NCI-H2029 (cell line): ENCODE data around the gene NEMP1.
"Not testable (repeated sequence)": the region's sequence is repeated elsewhere in the genome, so short reads cannot be mapped to it uniquely, and the experiment has no call there.

ENCODE experiments used
- DNase-seq: peaks from one replicate; lab custom pipeline; 2025; lab: John Stamatoyannopoulos, UW

The NEMP1 gene

DNA sequence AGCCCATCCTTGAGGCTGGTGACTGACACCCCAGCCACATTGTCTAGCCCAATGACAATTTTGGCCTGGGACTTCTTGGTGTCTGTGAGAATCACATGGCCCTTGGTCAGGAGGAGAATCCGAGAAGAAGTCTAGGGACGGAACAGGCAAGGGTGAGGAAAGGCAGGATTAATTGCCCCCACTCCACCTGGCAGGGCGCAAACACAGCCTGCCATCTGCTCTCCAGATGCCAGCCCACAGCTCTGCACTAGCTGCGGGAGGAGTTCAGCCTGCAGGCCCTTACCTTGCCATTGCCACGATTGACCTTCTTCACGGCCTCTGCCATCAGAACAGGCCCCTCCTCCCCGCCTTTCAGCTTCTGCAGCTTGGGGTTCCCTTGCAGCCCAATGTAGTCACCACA lies 49.1 kb downstream of the NEMP1 start:
- no peak for DNase-seq

DNA sequence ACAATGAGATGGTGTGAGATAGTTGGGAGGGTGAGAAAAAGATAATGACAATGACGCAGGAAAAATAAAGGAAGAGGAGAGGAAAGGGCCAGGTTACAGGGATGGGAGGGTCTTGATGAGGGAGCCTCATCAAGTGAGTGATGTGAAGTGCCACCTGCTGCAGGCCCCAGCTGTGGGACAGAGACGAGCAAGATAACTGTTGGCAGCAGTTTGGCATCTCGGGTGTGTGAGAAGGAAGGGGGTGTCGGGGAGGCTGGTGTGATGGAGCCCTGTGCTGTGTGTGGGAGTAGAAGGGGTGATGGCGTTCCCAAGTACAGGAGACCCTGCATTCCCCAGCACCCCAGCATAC lies 50.8 kb downstream of the NEMP1 start:
- no peak for DNase-seq

GRCh38 chr12:57027011-57027804 lies 51.4 kb downstream of the NEMP1 start:
- DNase-seq = no peak

GRCh38 chr12:57025196-57025595 lies 53.4 kb downstream of the NEMP1 start:
- DNase-seq = no peak

- not testable (repeated sequence) for DNase-seq
Measured at GRCh38 chr12:57022324-57022723, 56.3 kb downstream of the NEMP1 start.

GRCh38 chr12:57019983-57020719 lies 58.4 kb downstream of the NEMP1 start:
- no peak for DNase-seq

- DNase-seq = no peak
Measured at GRCh38 chr12:57018906-57019305, 59.7 kb downstream of the NEMP1 start.

DNA sequence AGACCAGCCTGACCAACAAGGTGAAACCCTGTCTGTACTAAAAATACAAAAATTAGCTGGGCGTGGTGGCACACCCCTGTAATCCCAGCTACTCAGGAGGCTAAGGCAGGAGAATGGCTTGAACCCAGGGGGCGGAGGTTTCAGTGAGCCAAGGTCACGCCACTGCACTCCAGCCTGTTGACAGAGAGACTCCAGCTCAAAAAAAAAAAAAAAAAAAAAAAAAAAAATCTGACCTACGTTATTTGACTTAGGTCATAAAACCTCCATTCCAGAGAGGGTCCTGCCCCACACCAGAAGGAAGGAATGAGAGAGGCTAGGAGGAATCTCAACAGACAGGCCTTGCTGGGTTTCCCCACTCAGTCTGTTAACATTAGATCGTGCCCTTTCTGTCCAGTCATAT lies 60.2 kb downstream of the NEMP1 start:
- not testable (repeated sequence) for DNase-seq

- no peak for DNase-seq
Measured at GRCh38 chr12:57016348-57016747, 62.2 kb downstream of the NEMP1 start, which contains the start of gene TAC3. Gene TAC3, minus strand, starts transcription at chr12:57016529. Its CDS starts 732 bp downstream, at chr12:57015797.

GRCh38 chr12:57012600-57013465 lies 65.8 kb downstream of the NEMP1 start:
- DNase-seq = no peak

DNA sequence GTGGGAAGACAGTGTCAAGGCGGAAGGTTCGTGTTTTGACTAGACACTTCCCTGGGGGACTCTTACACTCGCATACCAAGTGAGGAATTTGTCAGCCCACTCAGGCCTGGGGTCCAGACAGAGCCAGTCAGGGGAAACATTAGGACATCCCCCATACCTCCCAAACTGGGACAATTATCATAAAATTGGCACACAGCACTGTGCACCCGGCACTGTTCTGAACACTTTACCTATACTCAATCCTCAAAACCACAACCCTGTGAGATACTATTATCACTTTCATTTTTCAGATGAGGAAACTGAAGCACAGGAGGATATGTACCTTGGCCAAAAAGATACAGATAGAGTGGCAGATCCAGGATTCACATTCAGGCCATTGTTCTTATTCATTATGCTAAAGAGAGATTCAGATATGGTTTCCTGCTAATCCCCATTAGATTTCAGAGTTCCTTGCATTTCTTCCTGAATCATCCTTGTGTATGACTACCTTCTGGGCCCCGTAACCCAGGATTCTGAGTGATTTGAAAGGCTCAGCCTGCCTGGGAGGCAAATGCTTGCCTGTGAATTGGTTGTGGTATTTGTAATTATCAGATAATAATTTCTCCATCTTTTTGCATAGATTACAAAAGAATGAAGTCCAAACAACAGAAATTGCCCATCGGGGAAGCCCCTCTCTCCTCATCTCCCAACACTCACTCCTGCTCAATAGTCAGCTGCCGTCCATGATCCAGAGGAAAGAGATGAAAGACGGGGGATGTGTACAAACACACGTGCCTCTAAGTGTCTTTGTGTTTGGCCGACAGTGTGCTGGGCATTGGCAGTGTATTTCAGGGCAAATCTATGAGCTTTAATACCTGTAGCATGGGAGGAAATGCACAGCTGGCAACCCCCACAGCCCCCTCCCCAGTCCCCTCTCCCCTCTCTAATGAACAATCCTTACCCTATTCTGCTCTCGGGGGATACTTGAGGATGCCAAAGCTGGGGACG lies 66.9 kb downstream of the NEMP1 start:
- DNase-seq = no peak

- no peak for DNase-seq
Measured at GRCh38 chr12:57010627-57011247, 67.9 kb downstream of the NEMP1 start.

- no peak for DNase-seq
Measured at GRCh38 chr12:57009949-57010626, 68.5 kb downstream of the NEMP1 start.

DNA sequence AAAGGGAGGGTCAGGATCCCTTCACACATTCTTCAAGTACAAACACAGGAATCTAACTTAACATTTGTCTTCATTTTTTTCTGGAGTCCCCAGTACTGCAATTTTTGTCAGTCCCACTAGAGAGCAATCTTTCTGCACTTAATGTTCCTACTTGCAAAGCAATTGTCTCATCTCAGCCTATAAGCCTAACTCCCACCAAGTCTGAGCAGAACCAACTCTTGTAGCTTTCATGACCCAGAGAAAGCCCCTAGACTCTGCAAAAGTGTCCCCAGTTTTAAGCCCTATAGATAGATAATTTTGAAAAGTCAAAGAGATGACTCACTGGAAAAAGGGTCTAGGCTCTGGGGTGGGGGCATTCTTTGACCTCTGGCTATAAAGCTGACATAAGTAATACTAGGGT lies 70.4 kb downstream of the NEMP1 start:
- peak; percentile 19 for DNase-seq

- DNase-seq = no peak
Measured at GRCh38 chr12:57006809-57007475, 71.6 kb downstream of the NEMP1 start.

DNA sequence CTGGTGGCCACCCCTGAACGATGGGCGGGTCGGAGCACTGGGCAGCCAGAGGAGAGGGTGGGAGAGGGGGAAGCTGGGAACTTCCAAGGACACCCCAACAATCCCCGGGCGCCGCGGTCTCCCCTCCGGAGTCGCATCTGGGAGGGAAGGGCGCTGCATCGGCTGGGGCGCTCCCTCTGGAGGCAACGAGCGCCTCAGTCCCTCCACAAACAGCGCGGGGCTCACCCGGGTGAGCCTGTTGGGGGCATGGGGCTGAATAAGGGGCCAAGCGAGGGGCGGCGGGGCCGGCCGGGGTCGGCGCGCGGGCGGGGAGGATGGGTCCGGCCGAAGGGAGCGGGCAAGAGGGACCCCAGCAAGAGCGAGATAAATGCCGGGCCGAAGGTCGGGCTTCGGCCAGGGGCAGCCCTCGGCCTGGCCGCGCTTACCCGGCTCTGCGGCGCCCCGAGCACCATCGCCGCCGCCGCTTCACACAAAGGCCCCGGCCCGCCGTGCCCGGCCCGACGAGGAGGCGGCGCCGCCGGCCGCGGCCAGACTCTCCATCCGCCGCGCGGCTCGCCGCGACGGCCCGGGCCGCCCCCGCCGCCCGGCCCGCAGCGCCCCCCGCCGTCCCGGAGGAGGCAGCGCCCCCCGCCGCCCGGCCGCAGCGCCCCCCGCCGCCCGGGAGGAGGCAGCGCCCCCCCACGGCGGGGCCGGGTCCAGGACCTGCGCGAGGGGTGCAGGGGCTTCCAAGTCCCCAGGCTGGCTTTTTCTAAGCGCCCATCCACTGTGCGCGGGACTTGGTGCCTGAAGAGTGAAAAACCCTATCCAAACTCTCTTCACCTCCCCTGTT lies 72.4 kb downstream of the NEMP1 start, which contains the start of gene ZBTB39:
ZBTB39 (minus strand) TSS at position 567 of the 829 bp plus-strand sequence. CDS start 1,629 bp downstream, outside the sequence.
- peak; percentile 44 for DNase-seq
